IPS-18a (cell line): Measurements from ENCODE around the gene TMEM44.
"Not testable (repeated sequence)": the region's sequence is repeated elsewhere in the genome, so short reads cannot be mapped to it uniquely, and the experiment has no call there.

Experiments used
- H3K27ac ChIP-seq: one replicate; pipeline ENCODE4 v1.5.1; 2013; ENCODE audit warnings: low read length
- H3K27me3 ChIP-seq: one replicate; pipeline ENCODE4 v1.6.1; 2013; ENCODE audit warnings: mild to moderate bottlenecking, low read length; ENCODE audit not compliant: control insufficient read depth, insufficient read depth
- H3K36me3 ChIP-seq: one replicate; pipeline ENCODE4 v1.6.1; 2013; ENCODE audit warnings: low read depth, low read length; ENCODE audit not compliant: control insufficient read depth
- H3K4me1 ChIP-seq: one replicate; pipeline ENCODE4 v1.6.1; 2013; ENCODE audit warnings: low read depth, low read length; ENCODE audit not compliant: control insufficient read depth
- H3K4me3 ChIP-seq: one replicate; pipeline ENCODE4 v1.5.1; 2013; ENCODE audit warnings: low read length
- H3K9ac ChIP-seq: one replicate; pipeline ENCODE4 v1.6.1; 2013; ENCODE audit warnings: mild to moderate bottlenecking, low read length, moderate library complexity
- H3K9me3 ChIP-seq: one replicate; pipeline ENCODE4 v1.6.1; 2013; ENCODE audit warnings: low read depth, low read length; ENCODE audit not compliant: control insufficient read depth

TMEM44 gene

DNA sequence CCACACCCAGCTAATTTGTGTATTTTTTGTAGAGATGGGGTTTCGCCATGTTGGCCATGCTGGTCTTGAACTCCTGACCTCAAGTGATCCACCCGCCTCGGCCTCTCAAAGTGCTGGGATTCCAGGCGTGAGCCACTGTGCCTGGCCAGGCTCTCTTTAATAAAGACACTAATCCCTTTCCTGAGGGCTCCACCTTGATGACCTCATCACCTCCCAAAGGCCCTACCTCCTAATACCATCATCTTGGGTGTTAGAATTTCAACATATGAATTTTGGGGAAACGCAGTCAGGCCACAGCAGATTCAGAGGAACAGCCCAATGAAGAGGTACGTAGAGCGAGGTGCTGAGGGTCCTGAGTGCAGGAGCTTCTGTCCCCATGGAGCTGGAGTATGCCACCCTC lies 87.7 kb downstream of the TMEM44 start:
- not testable (repeated sequence) for H3K4me3 ChIP-seq, H3K9me3 ChIP-seq, H3K27me3 ChIP-seq, H3K27ac ChIP-seq, H3K36me3 ChIP-seq, H3K4me1 ChIP-seq, H3K9ac ChIP-seq

DNA sequence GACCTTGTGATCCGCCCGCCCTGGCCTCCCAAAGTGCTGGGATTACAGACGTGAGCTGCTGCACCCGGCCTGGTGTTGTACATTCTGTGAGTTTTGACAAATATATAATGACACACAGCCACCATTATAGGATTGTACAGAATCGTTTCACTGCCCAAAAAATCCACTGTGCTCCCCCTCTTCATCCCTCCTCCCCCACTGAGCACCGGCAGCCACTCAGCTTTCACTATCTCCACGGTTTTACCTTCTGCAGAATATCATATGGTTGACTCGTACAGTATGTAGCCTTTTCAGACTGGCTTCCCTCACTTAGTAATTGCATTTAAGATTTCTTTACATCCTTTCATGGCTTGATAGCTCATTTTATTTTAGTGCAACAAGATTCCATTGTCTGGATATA lies 89.7 kb downstream of the TMEM44 start:
- Histone ChIP-seq H3K9ac (no peak overlapping the region), H3K9me3 (no peaks in the 10 kb centered on the region), H3K4me3 (no peak overlapping the region), H3K27ac (no peak overlapping the region), H3K36me3 (no peaks in the 10 kb centered on the region), H3K27me3 (no peaks in the 10 kb centered on the region), H3K4me1 (no peaks in the 10 kb centered on the region)

DNA sequence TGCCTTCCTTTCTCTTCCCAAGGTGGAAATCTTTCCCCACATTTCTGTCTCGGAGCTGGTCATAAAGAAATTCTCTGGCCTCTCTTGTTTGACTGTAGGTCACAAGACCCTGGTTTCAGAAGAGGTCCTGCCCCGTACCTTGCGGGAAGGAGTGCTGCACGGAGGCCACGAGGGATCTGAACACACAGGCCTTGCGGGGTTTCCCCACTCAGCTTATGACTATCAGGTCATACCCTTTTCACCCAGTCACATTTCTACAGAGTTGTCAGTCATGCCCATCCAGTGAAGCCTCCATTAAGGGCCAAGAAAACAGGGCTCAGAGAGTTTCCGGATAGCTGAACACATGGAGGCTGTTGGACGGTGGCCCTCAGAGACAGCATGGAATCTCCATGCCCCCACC lies 91.7 kb downstream of the TMEM44 start:
- Histone ChIP-seq H3K9ac (no peak overlapping the region), H3K9me3 (no peaks in the 10 kb centered on the region)

DNA sequence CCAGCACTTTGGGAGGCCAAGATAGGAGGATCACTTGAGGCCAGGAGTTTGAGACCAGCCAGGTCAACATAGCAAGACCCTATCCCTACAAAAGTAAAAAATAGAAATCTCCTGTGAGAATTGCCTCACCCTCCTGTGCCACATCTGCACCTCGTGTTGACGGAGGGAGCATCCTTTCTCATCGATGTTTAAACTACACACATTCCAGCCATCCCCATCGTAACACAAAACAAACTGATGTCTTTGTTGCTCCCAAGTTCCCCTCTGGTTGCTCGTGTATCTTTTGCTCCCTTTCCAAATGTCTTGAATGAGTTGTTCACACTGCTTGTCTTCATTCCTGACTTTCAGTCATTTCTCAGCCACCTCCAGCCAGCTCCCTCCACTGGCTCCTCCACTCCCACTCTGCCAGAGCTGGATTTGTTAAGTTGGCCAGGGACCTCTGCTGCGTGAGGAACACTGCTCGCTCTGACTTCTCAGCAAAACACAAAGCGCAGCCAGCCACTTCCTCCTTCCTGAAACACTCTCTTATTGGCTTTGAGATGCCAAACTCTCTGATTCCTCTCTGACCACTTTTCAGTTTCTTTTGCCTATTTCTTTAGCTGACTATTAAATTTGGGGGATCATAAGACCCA lies 92.8 kb downstream of the TMEM44 start:
- H3K27ac ChIP-seq, result no peak overlapping the region
- H3K4me1 ChIP-seq, result no peaks in the 10 kb centered on the region
- H3K9ac ChIP-seq, result no peak overlapping the region
- no peaks in the 10 kb centered on the region for H3K36me3 ChIP-seq
- H3K4me3 ChIP-seq, result no peak overlapping the region
- H3K9me3 ChIP-seq, result no peaks in the 10 kb centered on the region
- no peaks in the 10 kb centered on the region for H3K27me3 ChIP-seq

More for the DNA sequence above, 91.7 kb downstream of the TMEM44 start:
- no peak overlapping the region for H3K4me3 ChIP-seq
- no peaks in the 10 kb centered on the region for H3K4me1 ChIP-seq
- H3K27ac ChIP-seq, result no peak overlapping the region
- H3K27me3 ChIP-seq, result no peaks in the 10 kb centered on the region
- no peaks in the 10 kb centered on the region for H3K36me3 ChIP-seq

DNA sequence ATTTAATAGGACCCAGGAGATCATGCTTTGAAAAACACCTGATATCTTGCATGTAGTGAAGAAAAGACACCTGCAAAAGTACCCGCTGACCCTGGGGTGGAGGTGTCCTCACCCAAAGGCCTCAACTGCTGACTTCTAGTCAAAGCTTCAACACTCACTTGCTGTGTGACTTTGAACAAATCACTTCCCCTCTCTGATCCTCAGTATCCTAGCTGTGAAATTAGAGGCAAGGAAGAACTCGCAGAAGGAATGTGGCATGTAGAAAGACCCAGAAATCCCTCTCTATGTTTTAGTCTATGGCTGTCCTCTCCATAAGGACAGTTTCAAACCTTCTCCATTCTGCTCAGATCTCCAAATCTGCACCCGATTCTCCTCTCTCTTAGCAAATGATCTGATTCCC lies 93.7 kb downstream of the TMEM44 start:
- Histone ChIP-seq H3K36me3 (no peaks in the 10 kb centered on the region), H3K4me1 (no peaks in the 10 kb centered on the region), H3K9ac (no peak overlapping the region), H3K27me3 (no peaks in the 10 kb centered on the region), H3K27ac (no peak overlapping the region), H3K9me3 (no peaks in the 10 kb centered on the region), H3K4me3 (no peak overlapping the region)

DNA sequence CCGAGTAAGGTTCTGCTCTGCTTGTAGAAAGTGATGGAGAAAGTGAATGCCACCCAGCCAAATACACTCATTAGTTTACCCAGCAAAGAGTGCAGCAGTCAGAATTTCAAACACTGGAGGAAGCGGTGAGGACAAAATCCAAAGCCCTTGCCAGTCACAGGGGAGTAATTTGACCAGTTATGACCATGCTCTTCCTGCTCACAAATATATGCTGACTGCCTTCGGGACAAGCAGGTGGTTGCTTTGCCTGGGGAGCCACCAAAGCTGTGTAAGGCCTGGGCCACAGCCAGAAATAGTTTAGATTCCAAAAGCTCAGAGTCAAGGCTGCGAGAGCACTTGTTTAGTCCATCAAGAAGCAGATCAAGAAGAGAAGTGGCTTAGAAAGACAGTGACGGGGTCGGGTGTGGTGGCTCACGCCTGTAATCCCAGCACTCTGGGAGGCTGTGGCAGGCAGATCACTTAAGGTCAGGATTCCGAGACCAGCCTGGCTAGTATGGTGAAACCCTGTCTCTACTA lies 95.4 kb downstream of the TMEM44 start:
- Histone ChIP-seq H3K36me3 (no peaks in the 10 kb centered on the region), H3K4me1 (no peaks in the 10 kb centered on the region), H3K27me3 (no peaks in the 10 kb centered on the region), H3K4me3 (no peak overlapping the region), H3K9me3 (no peaks in the 10 kb centered on the region), H3K9ac (no peak overlapping the region), H3K27ac (no peak overlapping the region)
